Stimulated activated CD8-positive, alpha-beta memory T cell treated with anti-CD3 and anti-CD28 coated beads, Interleukin-7, amount 100 ng/mL, for 48 hours (primary cell): ENCODE data around the gene PLXNB1.
"Not testable (repeated sequence)": the region's sequence is repeated elsewhere in the genome, so short reads cannot be mapped to it uniquely, and the experiment has no call there.

Source experiments
- DNase-seq, 2 donors: peaks; one replicate each; pipeline ENCODE4 v3.0.0-alpha.2; 2020; ENCODE audit warnings: low read depth in 1 of 2; ENCODE audit errors: extremely low read depth in 1 of 2

Gene PLXNB1, protein sequence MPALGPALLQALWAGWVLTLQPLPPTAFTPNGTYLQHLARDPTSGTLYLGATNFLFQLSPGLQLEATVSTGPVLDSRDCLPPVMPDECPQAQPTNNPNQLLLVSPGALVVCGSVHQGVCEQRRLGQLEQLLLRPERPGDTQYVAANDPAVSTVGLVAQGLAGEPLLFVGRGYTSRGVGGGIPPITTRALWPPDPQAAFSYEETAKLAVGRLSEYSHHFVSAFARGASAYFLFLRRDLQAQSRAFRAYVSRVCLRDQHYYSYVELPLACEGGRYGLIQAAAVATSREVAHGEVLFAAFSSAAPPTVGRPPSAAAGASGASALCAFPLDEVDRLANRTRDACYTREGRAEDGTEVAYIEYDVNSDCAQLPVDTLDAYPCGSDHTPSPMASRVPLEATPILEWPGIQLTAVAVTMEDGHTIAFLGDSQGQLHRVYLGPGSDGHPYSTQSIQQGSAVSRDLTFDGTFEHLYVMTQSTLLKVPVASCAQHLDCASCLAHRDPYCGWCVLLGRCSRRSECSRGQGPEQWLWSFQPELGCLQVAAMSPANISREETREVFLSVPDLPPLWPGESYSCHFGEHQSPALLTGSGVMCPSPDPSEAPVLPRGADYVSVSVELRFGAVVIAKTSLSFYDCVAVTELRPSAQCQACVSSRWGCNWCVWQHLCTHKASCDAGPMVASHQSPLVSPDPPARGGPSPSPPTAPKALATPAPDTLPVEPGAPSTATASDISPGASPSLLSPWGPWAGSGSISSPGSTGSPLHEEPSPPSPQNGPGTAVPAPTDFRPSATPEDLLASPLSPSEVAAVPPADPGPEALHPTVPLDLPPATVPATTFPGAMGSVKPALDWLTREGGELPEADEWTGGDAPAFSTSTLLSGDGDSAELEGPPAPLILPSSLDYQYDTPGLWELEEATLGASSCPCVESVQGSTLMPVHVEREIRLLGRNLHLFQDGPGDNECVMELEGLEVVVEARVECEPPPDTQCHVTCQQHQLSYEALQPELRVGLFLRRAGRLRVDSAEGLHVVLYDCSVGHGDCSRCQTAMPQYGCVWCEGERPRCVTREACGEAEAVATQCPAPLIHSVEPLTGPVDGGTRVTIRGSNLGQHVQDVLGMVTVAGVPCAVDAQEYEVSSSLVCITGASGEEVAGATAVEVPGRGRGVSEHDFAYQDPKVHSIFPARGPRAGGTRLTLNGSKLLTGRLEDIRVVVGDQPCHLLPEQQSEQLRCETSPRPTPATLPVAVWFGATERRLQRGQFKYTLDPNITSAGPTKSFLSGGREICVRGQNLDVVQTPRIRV (N-terminal part only)

GRCh38 chr3:48429960-48430707 is at the start of gene PLXNB1:
Gene PLXNB1, minus strand, starts transcription at chr3:48430086. Its CDS starts 5,475 bp downstream, at chr3:48424611.
- no peak for DNase-seq

GRCh38 chr3:48478626-48479555 is 49.0 kb upstream of the PLXNB1 start:
- no peak for DNase-seq

DNA sequence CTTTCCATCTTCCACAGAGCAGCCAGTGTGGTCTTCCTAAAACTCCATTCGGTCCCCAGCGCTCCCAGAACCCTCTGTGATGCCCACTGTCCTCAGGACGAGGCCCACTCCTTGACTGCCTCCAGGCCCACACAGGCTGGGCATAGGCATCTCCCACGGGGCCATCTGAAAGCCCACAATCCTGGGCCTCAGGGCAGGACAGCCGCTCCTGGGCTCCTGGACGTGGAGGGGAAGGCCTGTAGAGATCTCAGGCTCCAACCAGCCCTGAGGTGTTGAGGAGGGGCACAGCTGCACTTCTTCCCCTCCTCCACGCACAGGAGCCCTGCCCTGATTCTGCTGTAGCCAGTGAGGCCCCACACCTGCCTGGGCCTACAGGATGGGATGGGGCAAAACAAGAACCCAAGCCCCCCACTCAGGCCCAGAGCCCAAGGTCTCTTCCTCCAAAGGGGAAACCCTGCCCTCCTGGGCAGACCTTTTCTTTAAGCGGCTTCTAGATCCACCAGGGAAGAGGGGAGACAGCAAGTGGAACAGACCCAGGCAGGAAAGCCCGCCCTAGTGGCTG is 48.2 kb upstream of the PLXNB1 start:
- no peak for DNase-seq

- no peak for DNase-seq
Observed at GRCh38 chr3:48476426-48477053, 46.7 kb upstream of the PLXNB1 start.

GRCh38 chr3:48475188-48475587 is 45.3 kb upstream of the PLXNB1 start:
- DNase-seq = no peak

GRCh38 chr3:48474619-48475018 is 44.7 kb upstream of the PLXNB1 start:
- DNase-seq = no peak

- DNase-seq = not testable (repeated sequence)
Observed at GRCh38 chr3:48474031-48474430, 44.1 kb upstream of the PLXNB1 start.

DNA sequence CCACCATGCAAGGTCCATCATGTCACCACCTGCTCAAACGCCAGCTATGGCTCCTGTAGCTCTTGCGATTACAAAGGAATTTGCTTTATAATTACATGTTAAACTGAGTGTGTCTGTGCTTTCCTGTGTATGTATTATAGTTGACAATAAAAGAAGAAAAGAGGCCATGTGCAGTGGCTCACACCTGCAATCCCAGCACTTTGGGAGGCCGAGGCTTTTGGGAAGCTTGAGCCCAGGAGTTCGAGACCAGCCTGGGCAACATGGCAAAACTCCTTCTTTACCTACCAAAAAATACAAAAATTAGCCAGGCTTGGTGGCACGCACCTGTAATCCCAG is 43.7 kb upstream of the PLXNB1 start:
- no peak for DNase-seq

DNA sequence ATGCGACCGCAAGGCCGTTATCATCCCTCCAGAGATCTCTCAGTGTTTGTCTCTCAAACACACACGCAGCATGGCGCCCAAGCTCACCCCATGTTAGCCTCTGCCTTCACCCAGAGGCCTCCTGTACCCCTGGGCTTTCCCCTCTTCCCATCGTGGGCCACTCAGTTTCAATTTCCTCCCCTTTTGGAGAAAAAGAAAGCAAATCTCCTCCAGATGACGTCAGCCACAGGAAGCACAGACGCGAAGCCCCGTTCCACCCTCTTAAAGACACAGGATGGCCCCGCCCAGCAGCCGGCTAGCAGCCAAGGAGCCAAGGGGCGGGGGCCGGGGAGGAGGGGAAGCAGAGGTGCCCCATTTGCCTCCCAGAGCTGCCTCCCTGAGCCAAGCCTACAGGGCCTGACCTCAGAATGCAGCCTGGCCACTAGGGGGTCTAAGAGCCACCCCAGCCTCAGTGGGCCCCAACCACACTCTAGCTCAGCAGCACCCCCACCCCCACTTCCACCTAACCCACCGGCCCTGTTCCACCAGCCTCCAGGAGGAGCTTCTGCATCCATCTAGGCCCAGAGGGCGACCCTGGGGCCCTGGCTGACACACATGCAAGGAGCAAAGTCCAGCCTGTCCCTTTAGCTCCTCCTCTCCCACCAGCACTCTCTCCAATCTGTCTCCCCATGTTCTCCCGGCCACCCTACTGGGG is 43.2 kb upstream of the PLXNB1 start:
- DNase-seq = peak; percentile 75 to 95

GRCh38 chr3:48472673-48472922 is 42.7 kb upstream of the PLXNB1 start:
- no peak for DNase-seq

- no peak for DNase-seq
Observed at GRCh38 chr3:48470286-48470685, 40.4 kb upstream of the PLXNB1 start.

DNA sequence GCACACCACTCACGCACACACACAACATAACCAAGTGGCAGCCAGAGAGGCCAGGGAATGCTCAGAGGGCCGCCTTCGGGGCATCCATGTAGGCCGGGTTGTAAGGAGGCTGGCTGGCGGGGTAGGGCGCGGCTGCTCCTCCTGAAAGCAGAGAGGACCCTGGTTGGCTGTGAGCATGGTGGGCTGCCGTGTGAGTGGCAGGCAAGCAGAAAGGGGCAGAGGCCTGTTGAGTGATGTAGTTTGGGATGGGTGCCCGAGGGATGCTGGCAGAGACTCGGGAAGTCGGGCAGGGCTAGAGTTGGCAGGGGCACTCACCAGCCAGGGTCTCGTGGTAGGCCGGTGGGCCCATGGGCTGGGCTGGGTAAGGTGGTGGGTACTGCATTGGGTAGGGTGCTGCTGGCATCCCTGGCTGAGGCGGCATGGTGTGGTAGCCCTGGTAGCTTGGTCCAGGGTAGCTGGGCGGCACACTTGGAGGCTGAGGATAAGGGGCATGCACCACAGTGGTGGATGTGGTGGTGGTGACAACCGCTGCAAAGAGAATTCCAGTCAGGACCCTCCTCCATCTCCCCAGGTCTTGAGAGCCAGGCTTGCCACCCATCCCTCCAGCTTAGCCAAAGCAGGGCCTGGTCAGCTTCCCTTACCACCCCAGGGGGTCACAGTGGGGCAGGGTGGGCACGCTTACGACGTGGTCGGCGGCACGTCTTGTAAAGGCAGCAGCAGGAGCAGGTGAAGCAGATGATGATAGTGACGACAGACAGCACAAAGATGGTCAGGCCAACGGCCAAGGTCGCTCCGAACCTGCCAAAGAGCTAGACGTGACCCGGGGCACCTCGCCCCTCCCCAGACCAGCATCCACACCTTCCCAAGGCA is 39.4 kb upstream of the PLXNB1 start:
- DNase-seq = no peak

DNA sequence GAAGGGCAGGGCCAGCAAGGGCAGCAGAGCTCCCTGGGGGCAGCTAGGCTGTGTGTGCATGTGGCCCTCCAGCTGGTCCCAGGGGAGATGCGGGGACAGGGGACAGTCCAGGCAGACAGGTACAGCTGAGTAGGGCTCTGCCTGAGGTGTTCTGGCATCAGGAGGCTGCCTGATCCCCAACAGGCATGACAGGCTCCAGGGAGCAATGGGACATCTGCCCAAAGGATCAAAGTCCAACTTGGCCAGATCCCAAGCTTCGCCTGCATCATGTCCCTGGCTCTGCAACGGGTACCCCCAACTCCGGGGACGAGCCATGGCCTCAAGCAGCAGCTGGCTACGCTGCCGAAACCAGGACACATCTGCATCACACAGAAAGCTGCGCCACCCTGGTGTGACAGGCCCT is 38.4 kb upstream of the PLXNB1 start:
- no peak for DNase-seq

GRCh38 chr3:48467473-48468267 is 37.8 kb upstream of the PLXNB1 start:
- DNase-seq = no peak

GRCh38 chr3:48467110-48467454 is 37.2 kb upstream of the PLXNB1 start:
- no peak for DNase-seq

DNA sequence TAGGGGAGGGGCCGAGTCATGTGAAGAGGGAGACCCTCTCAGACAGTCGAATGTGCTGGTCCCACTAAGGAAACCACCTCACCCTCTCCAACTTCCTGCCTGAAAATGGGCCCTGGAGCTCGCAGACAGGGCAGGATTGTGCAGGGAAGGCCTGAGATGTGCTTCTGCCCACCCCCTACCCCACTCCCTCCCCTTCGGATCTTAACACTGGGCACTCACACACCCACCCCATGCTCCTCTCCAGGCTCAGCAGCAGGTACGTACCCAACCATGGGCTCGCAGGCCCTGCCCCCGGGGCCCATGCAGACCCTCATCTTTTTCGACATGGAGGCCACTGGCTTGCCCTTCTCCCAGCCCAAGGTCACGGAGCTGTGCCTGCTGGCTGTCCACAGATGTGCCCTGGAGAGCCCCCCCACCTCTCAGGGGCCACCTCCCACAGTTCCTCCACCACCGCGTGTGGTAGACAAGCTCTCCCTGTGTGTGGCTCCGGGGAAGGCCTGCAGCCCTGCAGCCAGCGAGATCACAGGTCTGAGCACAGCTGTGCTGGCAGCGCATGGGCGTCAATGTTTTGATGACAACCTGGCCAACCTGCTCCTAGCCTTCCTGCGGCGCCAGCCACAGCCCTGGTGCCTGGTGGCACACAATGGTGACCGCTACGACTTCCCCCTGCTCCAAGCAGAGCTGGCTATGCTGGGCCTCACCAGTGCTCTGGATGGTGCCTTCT is 36.7 kb upstream of the PLXNB1 start:
- no peak for DNase-seq
